Vagina (tissue), 2 donors: Measurements from ENCODE around the gene HPN.

ENCODE experiments used
- CTCF ChIP-seq, 3 experiments: fragments of 450-650 bp in 2 of 3; fragments of 200-600 bp in 1 of 3; sonication (generic) in 1 of 3; IDR thresholded peaks; one replicate each; pipeline ENCODE4 v1.5.1; 2017 to 2019; ENCODE audit warnings: antibody characterized with exemption in 3 of 3, mild to moderate bottlenecking in 2 of 3, moderate library complexity in 2 of 3
- POLR2A ChIP-seq, 2 donors: fragments of 450-650 bp; IDR thresholded peaks; one replicate each; pipeline ENCODE4 v1.6.1; 2017; ENCODE audit warnings: antibody characterized with exemption in 2 of 2, mild to moderate bottlenecking in 2 of 2, moderate library complexity in 2 of 2
- POLR2AphosphoS5 ChIP-seq, 2 donors: sonication (generic); formaldehyde crosslinking; IDR thresholded peaks; one replicate each; pipeline ENCODE4 v1.9.0; 2017; ENCODE audit warnings: antibody characterized with exemption in 2 of 2, mild to moderate bottlenecking in 2 of 2, low read depth in 1 of 2; ENCODE audit not compliant: insufficient read depth in 1 of 2

GRCh38 chr19:34994643-34995541 is 46.6 kb upstream of the HPN start:
- TF ChIP-seq POLR2A (IDR thresholded peaks at IDR 0.05), result no peak
- TF ChIP-seq CTCF (IDR thresholded peaks at IDR 0.05), result no peak
- TF ChIP-seq POLR2AphosphoS5 (IDR thresholded peaks at IDR 0.05; ENCODE audit: insufficient read depth in 1 of 2, low read depth in 1 of 2), result peak in 1 of 2 donors; percentile 6
